Activated T-cell treated with anti-CD3 and anti-CD28 coated beads, Interleukin-2, amount 50 U/mL, for 24 hours (primary cell): ENCODE results near the gene RHOC.

Experiments
- DNase-seq: peaks from one replicate; pipeline ENCODE4 v3.0.0-alpha.2; 2020
- H3K27ac Mint-ChIP-seq: 2 replicates; pipeline ENCODE4 v1.8.0; 2020; ENCODE audit warnings: mild to moderate bottlenecking, mixed read lengths
- H3K27me3 Mint-ChIP-seq: 2 replicates; pipeline ENCODE4 v1.8.0; 2020; ENCODE audit warnings: mixed read lengths
- H3K36me3 Mint-ChIP-seq: 2 replicates; pipeline ENCODE4 v1.8.0; 2020; ENCODE audit warnings: low read depth, mixed read lengths
- H3K4me1 Mint-ChIP-seq: 2 replicates; pipeline ENCODE4 v1.8.0; 2020; ENCODE audit warnings: low read depth, mixed read lengths
- H3K4me3 Mint-ChIP-seq: 2 replicates; pipeline ENCODE4 v1.8.0; 2020; ENCODE audit warnings: mild to moderate bottlenecking, moderate library complexity, mixed read lengths
- H3K9me3 Mint-ChIP-seq: 2 replicates; pipeline ENCODE4 v1.8.0; 2020; ENCODE audit warnings: mixed read lengths

RHOC gene

DNA sequence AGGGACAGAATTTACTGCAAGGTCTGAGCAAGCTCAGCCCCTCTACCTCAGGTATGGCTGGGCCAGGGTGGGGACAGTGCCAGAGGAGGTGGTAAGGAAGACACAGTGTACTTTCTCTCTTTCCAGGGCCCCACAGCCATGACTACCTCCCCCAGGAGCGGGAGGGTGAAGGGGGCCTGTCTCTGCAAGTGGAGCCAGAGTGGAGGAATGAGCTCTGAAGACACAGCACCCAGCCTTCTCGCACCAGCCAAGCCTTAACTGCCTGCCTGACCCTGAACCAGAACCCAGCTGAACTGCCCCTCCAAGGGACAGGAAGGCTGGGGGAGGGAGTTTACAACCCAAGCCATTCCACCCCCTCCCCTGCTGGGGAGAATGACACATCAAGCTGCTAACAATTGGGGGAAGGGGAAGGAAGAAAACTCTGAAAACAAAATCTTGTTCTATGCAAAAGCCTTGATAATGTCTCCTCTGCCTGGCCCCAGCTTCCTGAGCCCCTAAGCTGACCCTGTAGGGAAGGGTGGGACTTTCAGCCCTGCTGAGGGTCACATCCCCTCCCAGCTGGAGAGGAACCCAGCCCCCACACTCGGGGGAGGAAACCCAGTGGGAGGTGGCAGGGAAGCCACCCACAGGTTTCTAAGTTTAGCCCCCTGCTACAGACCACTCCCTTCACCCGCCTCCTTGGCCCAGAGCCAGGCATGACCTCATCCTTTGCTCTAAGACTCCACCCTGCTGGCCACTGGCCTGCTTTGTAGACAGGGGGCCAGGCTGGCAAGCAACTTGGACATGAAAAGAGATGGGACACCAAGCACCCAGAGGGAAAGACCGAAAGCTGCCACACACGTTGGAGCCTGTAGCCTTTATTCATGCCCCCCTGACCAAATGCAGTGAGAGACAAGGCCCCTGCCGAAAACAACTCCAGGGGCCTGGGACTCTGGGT is 6.4 kb downstream of the RHOC start:
- Mint-ChIP-seq H3K9me3 (no peaks in the 10 kb centered on the region), H3K36me3 (peaks cover 63% of the 10 kb centered on the region), H3K27me3 (no peaks in the 10 kb centered on the region), H3K4me1 (peaks cover 62% of the 10 kb centered on the region), H3K4me3 (peak overlapping the region; percentile 44), H3K27ac (peak overlapping the region; percentile 94)
- peak; percentile 79 for DNase-seq

DNA sequence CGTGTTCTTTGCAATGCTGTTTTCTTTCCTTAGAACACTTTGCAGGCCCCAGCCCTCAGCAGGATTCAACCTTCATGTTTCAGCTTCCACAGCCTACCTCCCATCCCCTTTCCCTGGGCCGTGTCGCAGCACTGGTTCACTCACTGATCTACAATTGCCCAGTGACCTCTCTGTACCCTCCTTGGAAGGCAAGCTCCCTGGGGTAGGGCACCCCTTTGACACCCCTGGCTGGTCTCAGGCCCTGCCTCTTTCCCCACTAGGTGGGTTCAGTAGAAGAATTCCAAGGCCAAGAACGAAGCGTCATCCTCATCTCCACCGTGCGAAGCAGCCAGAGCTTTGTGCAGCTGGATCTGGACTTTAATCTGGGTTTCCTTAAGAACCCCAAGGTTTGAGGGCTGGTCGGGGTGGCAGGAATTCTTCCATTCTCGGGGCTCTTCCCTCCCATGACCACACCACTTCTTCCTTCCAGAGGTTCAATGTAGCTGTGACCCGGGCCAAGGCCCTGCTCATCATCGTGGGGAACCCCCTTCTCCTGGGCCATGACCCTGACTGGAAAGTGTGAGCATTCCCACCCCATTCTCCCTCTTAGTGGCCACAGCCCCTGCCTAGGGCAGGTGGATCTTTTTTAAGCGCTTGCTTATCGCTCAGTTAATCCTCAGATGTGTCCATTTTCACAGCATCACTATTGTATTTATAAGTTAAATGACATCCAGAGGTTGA is 7.3 kb downstream of the RHOC start:
- Mint-ChIP-seq H3K27me3 (no peaks in the 10 kb centered on the region), H3K4me1 (peaks cover 52% of the 10 kb centered on the region), H3K36me3 (peaks cover 73% of the 10 kb centered on the region), H3K9me3 (no peaks in the 10 kb centered on the region), H3K27ac (peak overlapping the region; percentile 94), H3K4me3 (no peak overlapping the region)
- DNase-seq: no peak

DNA sequence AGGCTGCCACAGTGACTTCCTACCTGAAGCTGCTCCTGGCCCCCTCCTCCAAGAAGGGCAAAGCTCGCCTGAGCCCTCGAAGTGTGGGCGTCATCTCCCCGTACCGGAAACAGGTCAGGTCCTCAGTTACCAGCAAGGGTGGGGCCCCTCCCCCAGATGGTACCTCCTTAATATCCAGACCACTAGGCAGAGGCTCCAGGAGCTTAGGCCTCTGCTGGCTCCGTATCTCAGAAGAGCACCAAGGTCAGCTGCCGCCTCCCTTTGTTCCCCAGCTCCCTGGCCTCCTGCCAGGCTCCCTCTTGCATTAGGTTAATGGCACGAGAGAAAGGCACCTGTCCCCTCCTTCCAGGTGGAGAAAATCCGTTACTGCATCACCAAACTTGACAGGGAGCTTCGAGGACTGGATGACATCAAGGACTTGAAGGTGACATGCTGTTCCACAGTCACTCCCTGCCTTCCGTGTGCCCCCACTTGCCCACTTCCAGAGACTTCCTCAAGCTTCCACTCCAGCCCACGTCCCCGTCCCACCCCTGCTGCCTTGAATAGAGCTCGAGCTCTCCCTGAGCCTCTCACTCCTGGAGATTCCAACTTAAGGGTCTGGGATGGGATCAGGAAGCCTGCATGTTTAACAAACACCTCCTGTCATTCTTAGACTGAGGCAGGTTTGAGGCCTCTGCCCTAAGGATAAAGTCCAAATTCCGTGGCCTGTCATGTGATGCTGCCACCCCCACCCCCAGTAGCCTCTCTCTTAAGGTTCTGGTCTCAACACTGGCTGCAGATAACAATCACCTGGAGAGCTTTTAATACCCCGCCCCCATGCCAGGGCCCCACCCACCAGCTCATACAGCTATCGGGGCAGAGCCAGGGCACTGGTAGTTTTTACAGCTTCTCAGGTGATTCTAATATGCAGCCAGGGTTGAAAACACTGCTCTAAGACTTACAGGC is 8.3 kb downstream of the RHOC start:
- Mint-ChIP-seq H3K4me3 (no peak overlapping the region), H3K4me1 (peaks cover 43% of the 10 kb centered on the region), H3K9me3 (no peaks in the 10 kb centered on the region), H3K27me3 (no peaks in the 10 kb centered on the region), H3K27ac (peak overlapping the region; percentile 40), H3K36me3 (peaks cover 81% of the 10 kb centered on the region)
- no peak for DNase-seq

DNA sequence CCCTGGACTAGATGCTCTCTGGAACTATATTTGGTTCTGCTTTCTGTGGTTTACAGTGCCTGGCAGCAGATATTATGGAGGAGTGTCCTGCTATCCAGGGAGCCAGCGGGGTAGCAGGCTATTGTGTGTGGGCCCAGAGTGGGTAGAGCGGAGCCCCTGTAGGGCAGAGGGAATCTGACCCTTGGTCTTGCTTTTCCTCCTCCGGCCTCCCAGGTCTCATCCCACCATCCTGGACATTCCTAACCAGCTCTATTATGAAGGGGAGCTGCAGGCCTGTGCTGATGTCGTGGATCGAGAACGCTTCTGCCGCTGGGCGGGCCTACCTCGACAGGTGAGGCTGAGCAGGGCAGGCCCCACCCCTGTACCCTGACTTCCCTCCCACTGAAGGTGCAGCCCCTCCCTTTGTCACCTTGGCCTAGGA is 9.1 kb downstream of the RHOC start:
- no peaks in the 10 kb centered on the region for H3K27me3 Mint-ChIP-seq
- peaks cover 86% of the 10 kb centered on the region for H3K36me3 Mint-ChIP-seq
- H3K4me3 Mint-ChIP-seq: no peak overlapping the region
- H3K9me3 Mint-ChIP-seq: no peaks in the 10 kb centered on the region
- H3K27ac Mint-ChIP-seq: no peak overlapping the region
- no peak for DNase-seq
- peaks cover 36% of the 10 kb centered on the region for H3K4me1 Mint-ChIP-seq

DNA sequence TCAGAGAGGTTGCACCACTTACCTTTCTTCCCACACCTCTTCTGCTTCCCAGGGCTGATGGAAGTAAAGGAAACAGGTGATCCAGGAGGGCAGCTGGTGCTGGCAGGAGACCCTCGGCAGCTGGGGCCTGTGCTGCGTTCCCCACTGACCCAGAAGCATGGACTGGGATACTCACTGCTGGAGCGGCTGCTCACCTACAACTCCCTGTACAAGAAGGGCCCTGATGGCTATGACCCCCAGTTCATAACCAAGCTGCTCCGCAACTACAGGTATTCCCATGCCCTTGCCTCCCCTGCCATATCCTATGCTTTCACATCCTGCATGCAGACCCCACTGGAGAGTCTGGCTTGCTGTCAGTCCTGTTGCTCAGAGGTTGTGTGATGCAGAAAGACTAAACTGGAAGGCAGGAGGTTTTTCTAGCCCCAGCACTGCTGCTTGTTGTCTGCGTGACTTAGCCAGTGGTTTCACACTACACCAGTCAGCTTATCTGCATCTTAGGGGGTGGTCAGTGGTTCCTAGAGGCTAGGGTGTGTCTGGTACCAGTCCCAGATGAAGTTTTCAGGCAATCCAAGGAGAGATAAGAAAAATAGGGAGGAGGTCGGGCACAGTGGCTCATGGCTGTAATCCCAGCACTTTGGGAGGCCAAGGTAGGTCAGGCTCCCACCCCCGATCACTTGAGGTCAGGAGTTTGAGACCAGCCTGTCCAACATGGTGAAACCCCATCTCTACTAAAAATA is 10.2 kb downstream of the RHOC start:
- Mint-ChIP-seq H3K27ac (no peak overlapping the region), H3K36me3 (peaks cover 90% of the 10 kb centered on the region), H3K9me3 (no peaks in the 10 kb centered on the region), H3K27me3 (no peaks in the 10 kb centered on the region), H3K4me1 (peaks cover 26% of the 10 kb centered on the region), H3K4me3 (no peak overlapping the region)
- no peak for DNase-seq

DNA sequence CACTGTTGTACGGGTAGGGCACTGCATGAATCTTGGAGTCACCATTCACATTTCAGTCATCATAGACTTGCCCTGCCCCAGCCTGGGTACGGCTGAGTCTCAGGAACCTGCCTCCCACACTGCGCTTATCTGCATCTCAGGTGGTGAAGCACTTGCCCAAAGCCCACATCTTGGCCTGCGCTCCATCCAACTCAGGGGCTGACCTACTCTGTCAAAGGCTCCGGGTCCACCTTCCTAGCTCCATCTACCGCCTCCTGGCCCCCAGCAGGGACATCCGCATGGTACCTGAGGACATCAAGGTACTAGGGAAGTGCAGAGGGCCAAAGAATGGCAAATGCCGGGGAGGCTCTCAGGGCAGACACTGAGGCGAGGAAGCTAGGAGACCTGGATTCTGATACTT is 11.7 kb downstream of the RHOC start:
- Mint-ChIP-seq H3K9me3 (no peaks in the 10 kb centered on the region), H3K27ac (no peak overlapping the region), H3K36me3 (peaks cover 86% of the 10 kb centered on the region), H3K4me3 (no peak overlapping the region), H3K27me3 (no peaks in the 10 kb centered on the region), H3K4me1 (peaks cover 11% of the 10 kb centered on the region)
- DNase-seq: no peak

DNA sequence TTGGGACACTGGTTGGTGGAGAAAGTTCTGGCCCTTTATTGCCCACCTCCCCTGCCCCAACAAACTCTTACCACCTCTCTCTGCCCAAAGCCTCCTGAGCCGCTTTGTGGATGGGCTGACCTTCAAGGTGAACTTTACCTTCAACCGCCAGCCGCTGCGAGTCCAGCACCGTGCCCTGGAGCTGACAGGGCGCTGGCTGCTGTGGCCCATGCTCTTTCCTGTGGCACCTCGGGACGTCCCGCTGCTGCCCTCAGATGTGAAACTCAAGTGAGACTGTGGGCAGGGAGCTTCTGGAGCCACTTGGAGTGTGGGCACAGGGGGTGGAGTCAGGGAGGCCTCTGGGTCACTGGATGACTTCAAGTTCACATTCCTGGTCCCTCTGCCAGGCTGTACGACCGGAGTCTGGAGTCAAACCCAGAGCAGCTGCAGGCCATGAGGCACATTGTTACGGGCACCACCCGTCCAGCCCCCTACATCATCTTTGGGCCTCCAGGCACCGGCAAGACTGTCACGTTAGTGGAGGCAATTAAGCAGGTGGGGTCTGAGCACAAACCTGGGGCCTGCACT is 12.5 kb downstream of the RHOC start:
- H3K4me3 Mint-ChIP-seq: no peak overlapping the region
- DNase-seq: no peak

DNA sequence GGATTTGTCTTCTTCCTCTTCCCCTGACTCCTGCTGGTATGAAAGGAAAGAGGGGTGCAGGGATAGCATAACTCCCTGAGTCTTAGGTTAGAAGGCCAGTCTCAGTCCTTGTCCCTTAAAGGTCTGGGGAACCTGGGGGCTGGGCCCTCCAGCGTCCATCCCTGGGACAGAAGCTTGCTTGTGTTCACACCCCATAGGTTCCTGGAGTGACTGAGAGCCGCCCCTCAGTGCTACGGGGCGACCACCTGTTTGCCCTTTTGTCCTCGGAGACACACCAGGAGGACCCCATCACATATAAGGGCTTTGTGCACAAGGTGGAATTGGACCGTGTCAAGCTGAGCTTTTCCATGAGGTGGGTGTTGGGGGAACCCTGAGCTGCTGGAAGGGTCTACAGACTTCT is 13.1 kb downstream of the RHOC start:
- no peak for DNase-seq
- peaks cover 83% of the 10 kb centered on the region for H3K36me3 Mint-ChIP-seq
- H3K4me3 Mint-ChIP-seq: no peak overlapping the region
- no peaks in the 10 kb centered on the region for H3K9me3 Mint-ChIP-seq
- no peak overlapping the region for H3K27ac Mint-ChIP-seq
- no peaks in the 10 kb centered on the region for H3K4me1 Mint-ChIP-seq
- no peaks in the 10 kb centered on the region for H3K27me3 Mint-ChIP-seq

More for the DNA sequence above, 12.5 kb downstream of the RHOC start:
- H3K36me3 Mint-ChIP-seq: peaks cover 84% of the 10 kb centered on the region
- no peaks in the 10 kb centered on the region for H3K9me3 Mint-ChIP-seq
- H3K27ac Mint-ChIP-seq: peak overlapping the region; percentile 68
- H3K27me3 Mint-ChIP-seq: no peaks in the 10 kb centered on the region
- H3K4me1 Mint-ChIP-seq: peaks cover 3% of the 10 kb centered on the region

DNA sequence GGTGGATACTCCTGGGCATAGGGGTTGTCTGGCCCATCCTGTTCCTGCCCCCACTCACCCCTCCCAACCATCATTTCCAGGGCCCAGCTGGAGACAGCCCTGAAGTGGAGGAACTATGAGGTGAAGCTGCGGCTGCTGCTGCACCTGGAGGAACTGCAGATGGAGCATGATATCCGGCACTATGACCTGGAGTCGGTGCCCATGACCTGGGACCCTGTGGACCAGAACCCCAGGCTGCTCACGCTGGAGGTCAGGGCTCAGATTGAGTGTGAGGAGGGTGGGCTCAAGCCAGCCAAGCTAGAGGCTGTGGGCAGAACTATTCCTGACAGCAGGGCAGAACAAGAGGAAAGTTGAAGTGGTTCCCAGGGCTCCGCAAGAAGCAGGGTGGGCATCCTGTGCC is 14.2 kb downstream of the RHOC start:
- Mint-ChIP-seq H3K4me3 (no peak overlapping the region), H3K9me3 (no peaks in the 10 kb centered on the region), H3K27me3 (no peaks in the 10 kb centered on the region), H3K36me3 (peaks cover 78% of the 10 kb centered on the region), H3K4me1 (no peaks in the 10 kb centered on the region), H3K27ac (no peak overlapping the region)
- DNase-seq: no peak

DNA sequence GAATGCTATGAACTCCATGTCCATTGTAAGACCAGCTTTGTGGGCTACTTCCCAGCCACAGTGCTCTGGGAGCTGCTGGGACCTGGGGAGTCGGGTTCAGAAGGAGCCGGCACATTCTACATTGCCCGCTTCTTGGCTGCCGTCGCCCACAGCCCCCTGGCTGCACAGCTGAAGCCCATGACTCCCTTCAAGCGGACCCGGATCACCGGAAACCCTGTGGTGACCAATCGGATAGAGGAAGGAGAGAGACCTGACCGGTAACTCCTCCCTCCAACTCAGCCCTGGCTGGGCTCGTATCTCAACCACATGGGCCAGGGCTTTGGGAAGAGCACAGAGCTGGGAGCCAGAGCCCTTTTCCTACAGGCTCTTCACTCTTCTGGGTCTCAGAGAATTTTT is 17.1 kb downstream of the RHOC start:
- Mint-ChIP-seq H3K27me3 (no peaks in the 10 kb centered on the region), H3K36me3 (peaks cover 55% of the 10 kb centered on the region), H3K4me3 (no peak overlapping the region)

DNA sequence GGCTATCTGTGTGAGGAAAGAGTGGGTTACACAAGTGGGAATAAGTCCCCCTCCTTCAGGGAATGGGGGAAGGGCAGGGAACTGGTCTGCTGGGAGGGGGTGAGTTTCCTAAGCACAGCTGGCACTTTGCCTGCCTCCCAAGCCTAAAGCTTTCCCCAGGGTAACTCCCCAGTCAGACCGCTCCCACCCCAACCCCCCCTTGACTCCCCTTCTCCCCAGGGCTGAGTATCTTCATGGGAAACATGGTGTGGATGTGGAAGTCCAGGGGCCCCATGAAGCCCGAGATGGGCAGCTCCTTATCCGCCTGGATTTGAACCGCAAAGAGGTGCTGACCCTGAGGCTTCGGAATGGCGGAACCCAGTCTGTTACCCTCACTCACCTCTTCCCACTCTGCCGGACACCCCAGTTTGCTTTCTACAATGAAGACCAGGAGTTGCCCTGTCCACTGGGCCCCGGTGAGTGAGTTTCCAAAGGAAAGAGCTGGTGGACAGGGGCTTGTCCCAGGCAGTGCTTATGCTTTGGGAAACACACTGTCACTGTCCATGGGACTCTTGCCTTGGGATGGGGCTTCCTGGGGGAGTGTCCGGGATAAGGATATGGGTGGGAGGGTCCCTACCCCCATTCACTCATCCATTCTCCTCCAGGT is 17.6 kb downstream of the RHOC start:
- Mint-ChIP-seq H3K36me3 (peaks cover 50% of the 10 kb centered on the region), H3K27ac (no peak overlapping the region), H3K27me3 (no peaks in the 10 kb centered on the region), H3K4me1 (peaks cover 11% of the 10 kb centered on the region), H3K4me3 (no peak overlapping the region), H3K9me3 (no peaks in the 10 kb centered on the region)
- no peak for DNase-seq

More for the DNA sequence above, 17.1 kb downstream of the RHOC start:
- peaks cover 11% of the 10 kb centered on the region for H3K4me1 Mint-ChIP-seq
- H3K9me3 Mint-ChIP-seq: no peaks in the 10 kb centered on the region
- DNase-seq: no peak
- no peak overlapping the region for H3K27ac Mint-ChIP-seq

DNA sequence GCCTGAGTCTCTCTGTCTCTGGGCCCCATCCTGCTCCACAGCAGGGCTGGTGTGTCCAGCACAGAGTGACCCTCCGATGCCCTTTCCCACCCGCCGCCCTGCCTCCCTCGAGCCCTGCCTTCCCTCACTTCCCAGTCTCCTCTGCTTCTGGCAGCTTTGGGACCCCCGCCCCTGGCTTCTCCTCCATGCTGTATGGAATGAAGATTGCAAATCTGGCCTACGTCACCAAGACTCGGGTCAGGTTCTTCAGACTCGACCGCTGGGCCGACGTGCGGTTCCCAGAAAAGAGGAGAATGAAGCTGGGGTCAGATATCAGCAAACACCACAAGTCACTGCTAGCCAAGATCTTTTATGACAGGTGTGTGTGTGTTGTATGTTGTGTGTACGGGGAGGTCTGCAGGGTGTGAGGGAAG is 18.1 kb downstream of the RHOC start:
- no peak overlapping the region for H3K27ac Mint-ChIP-seq

More for the DNA sequence above, 18.1 kb downstream of the RHOC start:
- H3K9me3 Mint-ChIP-seq: no peaks in the 10 kb centered on the region
- no peak overlapping the region for H3K4me3 Mint-ChIP-seq
- no peak for DNase-seq
- H3K36me3 Mint-ChIP-seq: peaks cover 46% of the 10 kb centered on the region
- no peaks in the 10 kb centered on the region for H3K27me3 Mint-ChIP-seq
- H3K4me1 Mint-ChIP-seq: peaks cover 11% of the 10 kb centered on the region
